HCT116 (cell line): ENCODE results near the gene MEOX1. TPM values are rescaled to one million over a fixed set of nuclear protein-coding genes. Genes with fewer than 3 reads are reported as not detected.

Source experiments
- ATAC-seq: fragments of 200-7000 bp; cut with Tn5 transposase; 2 replicates; pipeline ENCODE4 v1.9.1; 2020; ENCODE audit warnings: mild to moderate bottlenecking, moderate library complexity
- BruUV-seq: library from RNA; stranded (reverse); fragments of 400-500 nt; replicated peaks from 2 replicates; lab custom pipeline; 2021; lab: Mats Ljungman, UMichigan
- CTCF ChIA-PET: fragments of 300-600 bp; sonication (Branson Sonifier 250); formaldehyde crosslinking; loops from one replicate; lab custom pipeline; 2021; ENCODE audit warnings: antibody characterized with exemption; lab: Charles Lee
- POLR2A ChIA-PET: fragments of 300-600, 350-600 bp; sonication (Branson Sonifier 250); formaldehyde crosslinking; loops from one replicate; lab custom pipeline; 2021; ENCODE audit warnings: antibody characterized with exemption; lab: Charles Lee
- RAD21 ChIA-PET, 2 experiments: fragments of 300-600 bp; sonication (Branson Sonifier 250); formaldehyde crosslinking; loops; one replicate each; lab custom pipeline; 2023; ENCODE audit warnings: low total read pairs in 2 of 2; ENCODE audit not compliant: uncharacterized antibody in 2 of 2, unreplicated experiment in 2 of 2, low non-redundant PET in 1 of 2; lab: Charles Lee
- DNase-seq: peaks from one replicate; pipeline ENCODE4 v3.0.0-alpha.2; 2010; ENCODE audit warnings: low read depth, low spot score
- H2AFZ ChIP-seq: fragments of 200-600 bp; shearing (Covaris generic), sonication (generic); 2 replicates; pipeline ENCODE4 v1.6.1; 2017; ENCODE audit warnings: low read depth, mixed run types, mixed read lengths, antibody characterized with exemption, low read length; ENCODE audit not compliant: poor library complexity, severe bottlenecking
- H3K27ac ChIP-seq: 2 replicates; pipeline ENCODE4 v1.5.1; 2012; ENCODE audit warnings: low read depth, low read length
- H3K27me3 ChIP-seq: fragments of 200-600 bp; sonication (generic); 2 replicates; pipeline ENCODE4 v1.6.1; 2016; ENCODE audit warnings: mixed run types, low read length, mixed read lengths; ENCODE audit not compliant: insufficient read depth
- H3K36me3 ChIP-seq, 2 experiments: fragments of 200-500 bp in 1 of 2; fragments of 200-600 bp in 1 of 2; sonication (Bioruptor generic) in 1 of 2; sonication (generic) in 1 of 2; 2 replicates each; pipeline versions ENCODE4 v1.5.1 to v1.6.1; 2014 to 2016; ENCODE audit warnings: low read length in 2 of 2, inconsistent platforms in 1 of 2, mixed read lengths in 1 of 2, mixed run types in 1 of 2; ENCODE audit not compliant: insufficient read depth in 2 of 2, control insufficient read depth in 1 of 2
- H3K4me1 ChIP-seq, 2 experiments: fragments of 200-600 bp in 1 of 2; sonication (generic) in 1 of 2; 2 replicates each; pipeline versions ENCODE4 v1.5.1 to v1.6.1; 2012 to 2017; ENCODE audit warnings: low read length in 2 of 2, inconsistent platforms in 1 of 2, mild to moderate bottlenecking in 1 of 2, mixed read lengths in 1 of 2, mixed run types in 1 of 2, moderate library complexity in 1 of 2; ENCODE audit not compliant: insufficient read depth in 2 of 2, control insufficient read depth in 1 of 2
- H3K4me2 ChIP-seq: fragments of 200-600 bp; sonication (generic); 2 replicates; pipeline ENCODE4 v1.6.1; 2017; ENCODE audit warnings: mixed run types, low read length, mixed read lengths
- H3K4me3 ChIP-seq, 2 experiments: fragments of 200-600 bp in 1 of 2; sonication (generic) in 1 of 2; replicated peaks in 1 of 2; 2 replicates each; pipeline ENCODE4 v1.5.1; 2011 to 2016; ENCODE audit warnings: low read length in 2 of 2, control low read depth in 1 of 2, low read depth in 1 of 2, mild to moderate bottlenecking in 1 of 2, mixed read lengths in 1 of 2, mixed run types in 1 of 2
- H3K79me2 ChIP-seq: fragments of 200-600 bp; sonication (generic); 2 replicates; pipeline ENCODE4 v1.6.1; 2017; ENCODE audit warnings: mild to moderate bottlenecking, mixed run types, low read length, moderate library complexity, mixed read lengths; ENCODE audit not compliant: insufficient read depth
- H3K9ac ChIP-seq: fragments of 200-600 bp; sonication (generic); 2 replicates; pipeline ENCODE4 v1.6.1; 2016; ENCODE audit warnings: low read length, mixed read lengths
- H3K9me2 ChIP-seq: fragments of 200-600 bp; sonication (generic), shearing (Covaris generic); 2 replicates; pipeline ENCODE4 v1.6.1; 2017; ENCODE audit warnings: mixed run types, mild to moderate bottlenecking, moderate library complexity; ENCODE audit not compliant: insufficient read depth
- H3K9me3 ChIP-seq, 2 experiments: fragments of 200-500 bp in 1 of 2; fragments of 200-600 bp in 1 of 2; sonication (Bioruptor generic) in 1 of 2; sonication (generic) in 1 of 2; 2 replicates each; pipeline ENCODE4 v1.6.1; 2014 to 2017; ENCODE audit warnings: low read length in 2 of 2, mixed read lengths in 2 of 2, inconsistent platforms in 1 of 2, low read depth in 1 of 2, mild to moderate bottlenecking in 1 of 2, mixed run types in 1 of 2, moderate library complexity in 1 of 2; ENCODE audit not compliant: control insufficient read depth in 1 of 2, insufficient read depth in 1 of 2
- H4K20me1 ChIP-seq: fragments of 200-600 bp; sonication (generic), shearing (Covaris generic); 2 replicates; pipeline ENCODE4 v1.6.1; 2017; ENCODE audit warnings: mixed run types, mild to moderate bottlenecking, moderate library complexity; ENCODE audit not compliant: insufficient read depth
- EGR1 ChIP-seq: IDR thresholded peaks from 2 replicates; pipeline ENCODE4 v1.6.1; 2012; ENCODE audit warnings: low read depth
- ELF1 ChIP-seq: IDR thresholded peaks from 2 replicates; pipeline ENCODE4 v1.6.1; 2012; ENCODE audit warnings: low read depth, borderline replicate concordance
- EZH2phosphoT487 ChIP-seq: fragments of 200-600 bp; IDR thresholded peaks from 2 replicates; pipeline ENCODE4 v1.6.1; 2018; ENCODE audit warnings: antibody characterized with exemption, borderline replicate concordance
- JUND ChIP-seq: IDR thresholded peaks from 2 replicates; pipeline ENCODE4 v1.6.1; 2012
- POLR2A ChIP-seq: IDR thresholded peaks from 2 replicates; pipeline ENCODE4 v1.7.0; 2011; ENCODE audit warnings: borderline replicate concordance; ENCODE audit not compliant: insufficient read depth, insufficient read length; ENCODE audit errors: extremely low read depth
- SIN3A ChIP-seq: IDR thresholded peaks from 2 replicates; pipeline ENCODE4 v1.6.1; 2012; ENCODE audit warnings: low read depth
- SRF ChIP-seq: IDR thresholded peaks from 2 replicates; pipeline ENCODE4 v1.6.1; 2012; ENCODE audit warnings: low read depth
- YY1 ChIP-seq: IDR thresholded peaks from 2 replicates; pipeline ENCODE4 v1.6.1; 2011; ENCODE audit warnings: low read length, low read depth, moderate library complexity, mild to moderate bottlenecking; ENCODE audit not compliant: insufficient replicate concordance; ENCODE audit errors: extremely low read depth
- ZBTB33 ChIP-seq: IDR thresholded peaks from 2 replicates; pipeline ENCODE4 v1.6.1; 2011; ENCODE audit warnings: mild to moderate bottlenecking, low read length, moderate library complexity; ENCODE audit not compliant: insufficient replicate concordance; ENCODE audit errors: extremely low read depth
- ZNF274 ChIP-seq: fragments of 200-500 bp; sonication (Bioruptor generic); IDR thresholded peaks from 2 replicates; pipeline ENCODE4 v1.6.1; 2014; ENCODE audit warnings: mild to moderate bottlenecking, low read depth, low read length, inconsistent platforms
- intact Hi-C: fragments of 100-400 bp; cut with micrococcal nuclease; formaldehyde crosslinking; loops from 2 replicates; pipeline ENCODE4 v1.10.0; 2022
- total RNA-seq: library from RNA; stranded (reverse); gene quantifications from one replicate; pipeline ENCODE4 v1.2.1, GENCODE V29; 2021; ENCODE audit not compliant: unreplicated experiment

MEOX1 gene
- total RNA-seq, 1 experiment from 2014 or later = not detected

GRCh38 chr17:43626023-43626422, 35.7 kb downstream of the MEOX1 start:
- Histone ChIP-seq H3K4me1 (no peaks in the 10 kb centered on the region), H3K4me2 (no peak overlapping the region), H4K20me1 (no peaks in the 10 kb centered on the region), H3K27me3 (peaks cover 3% of the 10 kb centered on the region; the same call in 1 of the 2 replicates), H3K79me2 (no peaks in the 10 kb centered on the region), H3K4me3 (no peak overlapping the region), H3K9me2 (no peaks in the 10 kb centered on the region), H3K9ac (no peak overlapping the region), H3K36me3 (no peaks in the 10 kb centered on the region), H3K9me3 (no peaks in the 10 kb centered on the region), H3K27ac (no peak overlapping the region), H2AFZ (no peak overlapping the region)
- POLR2A ChIA-PET = no interaction called here
- no peak for DNase-seq
- TF ChIP-seq JUND = no peak
- TF ChIP-seq SIN3A = no peak
- TF ChIP-seq SRF = no peak
- no peak for TF ChIP-seq EGR1
- TF ChIP-seq ZBTB33 = no peak
- no peak for TF ChIP-seq ZNF274
- no peak for TF ChIP-seq YY1
- no peak for TF ChIP-seq POLR2A
- TF ChIP-seq EZH2phosphoT487 = no peak
- no peak for TF ChIP-seq ELF1
- CTCF ChIA-PET = no interaction called here
- ATAC-seq = no peak
- intact Hi-C loops = no loop called here
- RAD21 ChIA-PET = no interaction called here
- no TSS peak for BruUV-seq
